Endothelial cell of umbilical vein (primary cell): ENCODE results near the gene TIMM17B. TPM values are rescaled to one million over a fixed set of nuclear protein-coding genes. Genes with fewer than 3 reads are reported as not detected.

Source experiments
- BruUV-seq: library from RNA; stranded (reverse); fragments of 400-500 nt; replicated peaks from 2 replicates; lab custom pipeline; 2021; lab: Mats Ljungman, UMichigan
- CTCF ChIA-PET: fragments of 300-600, 350-600 bp; sonication (Branson Sonifier 250); formaldehyde crosslinking; loops from one replicate; lab custom pipeline; 2021; ENCODE audit warnings: antibody characterized with exemption, inconsistent platforms; lab: Charles Lee
- POLR2A ChIA-PET: fragments of 300-600, 350-600 bp; sonication (Branson Sonifier 250); formaldehyde crosslinking; loops from one replicate; lab custom pipeline; 2021; ENCODE audit warnings: antibody characterized with exemption, inconsistent platforms; lab: Charles Lee
- DNase-seq: peaks from one replicate; pipeline ENCODE4 v3.0.0-alpha.2; 2011; ENCODE audit warnings: low read depth, low spot score
- FAIRE-seq: peaks from 2 replicates; lab custom pipeline; 2011; peaks lifted over from hg19 to GRCh38; lab: Jason Lieb, UNC
- H2AFZ ChIP-seq: 2 replicates; pipeline ENCODE4 v1.6.0; 2012; ENCODE audit warnings: low read depth, low read length, control low read depth, inconsistent platforms
- H3K27ac ChIP-seq: 2 replicates; pipeline ENCODE4 v1.5.1; 2011; ENCODE audit warnings: low read depth, mild to moderate bottlenecking, control low read depth, low read length, moderate library complexity; ENCODE audit not compliant: insufficient read depth
- H3K27me3 ChIP-seq, 2 experiments: 2 replicates each; pipeline versions ENCODE4 v1.6.0 to v1.6.1; 2011; ENCODE audit warnings: low read length in 2 of 2, mixed read lengths in 1 of 2; ENCODE audit not compliant: control insufficient read depth in 2 of 2, insufficient read depth in 2 of 2
- H3K36me3 ChIP-seq, 2 experiments: 2 replicates in 1 of 2; 3 replicates in 1 of 2; pipeline ENCODE4 v1.5.1; 2011; ENCODE audit warnings: low read length in 2 of 2, mild to moderate bottlenecking in 1 of 2, moderate library complexity in 1 of 2; ENCODE audit not compliant: control insufficient read depth in 2 of 2, insufficient read depth in 2 of 2; ENCODE audit errors: extremely low read depth in 1 of 2
- H3K4me1 ChIP-seq: 3 replicates; pipeline ENCODE4 v1.5.1; 2011; ENCODE audit warnings: mild to moderate bottlenecking, low read length; ENCODE audit not compliant: control insufficient read depth, insufficient read depth; ENCODE audit errors: extremely low read depth
- H3K4me2 ChIP-seq: 2 replicates; pipeline ENCODE4 v1.6.1; 2011; ENCODE audit warnings: low read length, control low read depth, mixed read lengths; ENCODE audit not compliant: insufficient read depth
- H3K4me3 ChIP-seq, 3 experiments: fragments of 200-600 bp in 1 of 3; sonication (generic), shearing (Covaris generic) in 1 of 3; replicated peaks in 1 of 3; 2 replicates each; pipeline ENCODE4 v1.5.1; 2011 to 2016; ENCODE audit warnings: control low read depth in 3 of 3, low read length in 3 of 3, mild to moderate bottlenecking in 2 of 3, inconsistent platforms in 1 of 3, low read depth in 1 of 3, moderate library complexity in 1 of 3; ENCODE audit not compliant: insufficient read depth in 1 of 3
- H3K79me2 ChIP-seq: 2 replicates; pipeline ENCODE4 v1.6.0; 2012; ENCODE audit warnings: low read length, inconsistent platforms; ENCODE audit not compliant: control insufficient read depth, insufficient read depth
- H3K9ac ChIP-seq: replicated peaks from 2 replicates; pipeline ENCODE3; 2011; ENCODE audit warnings: low read length, control low read depth; ENCODE audit not compliant: insufficient read depth; ENCODE audit errors: extremely low read depth
- H3K9me1 ChIP-seq: replicated peaks from 3 replicates; pipeline ENCODE4 v1.6.0; 2011; ENCODE audit warnings: mild to moderate bottlenecking, low read length; ENCODE audit not compliant: control insufficient read depth, insufficient read depth; ENCODE audit errors: extremely low read depth
- H3K9me3 ChIP-seq: replicated peaks from 2 replicates; pipeline ENCODE4 v1.5.1; 2012; ENCODE audit warnings: low read length, inconsistent platforms; ENCODE audit not compliant: control insufficient read depth, insufficient read depth
- H4K20me1 ChIP-seq: replicated peaks from 2 replicates; pipeline ENCODE3; 2011; ENCODE audit warnings: mild to moderate bottlenecking, low read length; ENCODE audit not compliant: control insufficient read depth, insufficient read depth; ENCODE audit errors: extremely low read depth
- EZH2 ChIP-seq: IDR thresholded peaks from 2 replicates; pipeline ENCODE4 v1.6.1; 2012; ENCODE audit warnings: borderline replicate concordance, low read depth, mild to moderate bottlenecking, moderate library complexity, low read length, inconsistent platforms; ENCODE audit not compliant: severe bottlenecking
- FOS ChIP-seq: IDR thresholded peaks from 2 replicates; pipeline ENCODE4 v1.6.1; 2011; ENCODE audit warnings: mild to moderate bottlenecking, low read length, moderate library complexity, borderline replicate concordance; ENCODE audit not compliant: insufficient read depth
- GATA2 ChIP-seq: IDR thresholded peaks from 2 replicates; pipeline ENCODE4 v1.7.0; 2011; ENCODE audit warnings: low read depth, mild to moderate bottlenecking, moderate library complexity, mixed read lengths, low read length; ENCODE audit not compliant: insufficient read length, insufficient read depth
- MYC ChIP-seq: IDR thresholded peaks from one replicate; pipeline ENCODE4 v1.6.1; 2011; ENCODE audit warnings: mild to moderate bottlenecking, low read depth, low read length
- dilution Hi-C: fragments of 300-500 bp; cut with MboI; formaldehyde crosslinking; loops from one replicate; pipeline ENCODE4 v1.15.0; 2019; ENCODE audit warnings: low sequenced_read_pairs; ENCODE audit not compliant: extremely low pct_ligation_motif_present
- intact Hi-C: fragments of 100-400 bp; cut with micrococcal nuclease; formaldehyde crosslinking; loops from one replicate; pipeline ENCODE4 v1.10.0; 2022
- polyA plus RNA-seq, 4 experiments: library from polyadenylated mRNA; depleted of rRNA in 3 of 4; stranded (reverse) in 3 of 4; unstranded in 1 of 4; fragments of >200 nt; gene quantifications; 2 replicates each; pipeline versions ENCODE4 v1.2.1 to v1.2.3, GENCODE V29; 2011 to 2012; ENCODE audit warnings: missing spikeins in 1 of 4
- total RNA-seq: library from RNA; stranded (reverse); gene quantifications from 2 replicates; pipeline ENCODE4 v1.2.3, GENCODE V29; 2021
- TF ChIP-seq, protein P1 (sequence below), 2 donors: IDR thresholded peaks; 1 replicate in 1 of 2; 2 replicates in 1 of 2; pipeline ENCODE4 v1.5.1; 2011; ENCODE audit warnings: low read length in 2 of 2, mild to moderate bottlenecking in 2 of 2, moderate library complexity in 2 of 2, control low read depth in 1 of 2, inconsistent platforms in 1 of 2, low read depth in 1 of 2; ENCODE audit not compliant: insufficient read depth in 1 of 2; ENCODE audit errors: extremely low read depth in 1 of 2

The TIMM17B gene
- total and polyA plus RNA-seq, 2 donors (not counting 3 experiments of a cell fraction or from before 2014, with no cell fraction given), result 36.0 to 73.1 TPM

GRCh38 chrX:48935301-48935670, 37.7 kb upstream of the TIMM17B start:
- H2AFZ ChIP-seq, result no peak overlapping the region
- no peak overlapping the region for H3K4me3 ChIP-seq
- H3K9me3 ChIP-seq, result no peaks in the 10 kb centered on the region
- ChIA-PET CTCF (interaction anchor here (0.6 to 0.7 kb wide), 2 partner anchors 8 to 174 kb away, joined by 3 read pairs; no protein-coding TSS in a partner anchor), POLR2A (no interaction called here)
- DNase-seq (no peak), FAIRE-seq (peak; percentile 59)
- intact Hi-C loops, result no loop called here
- no peak overlapping the region for H3K9ac ChIP-seq
- no peaks in the 10 kb centered on the region for H4K20me1 ChIP-seq
- H3K27me3 ChIP-seq, result no peaks in the 10 kb centered on the region
- dilution Hi-C loops, result no loop called here
- peaks cover 3 to 19% of the 10 kb centered on the region in 2 experiments for H3K36me3 ChIP-seq
- H3K4me1 ChIP-seq, result no peaks in the 10 kb centered on the region
- H3K79me2 ChIP-seq, result peaks cover 20% of the 10 kb centered on the region
- no peak overlapping the region for H3K4me2 ChIP-seq
- TF ChIP-seq MYC (no peak), EZH2 (no peak), FOS (no peak), GATA2 (no peak)
- TF ChIP-seq, protein P1, sequence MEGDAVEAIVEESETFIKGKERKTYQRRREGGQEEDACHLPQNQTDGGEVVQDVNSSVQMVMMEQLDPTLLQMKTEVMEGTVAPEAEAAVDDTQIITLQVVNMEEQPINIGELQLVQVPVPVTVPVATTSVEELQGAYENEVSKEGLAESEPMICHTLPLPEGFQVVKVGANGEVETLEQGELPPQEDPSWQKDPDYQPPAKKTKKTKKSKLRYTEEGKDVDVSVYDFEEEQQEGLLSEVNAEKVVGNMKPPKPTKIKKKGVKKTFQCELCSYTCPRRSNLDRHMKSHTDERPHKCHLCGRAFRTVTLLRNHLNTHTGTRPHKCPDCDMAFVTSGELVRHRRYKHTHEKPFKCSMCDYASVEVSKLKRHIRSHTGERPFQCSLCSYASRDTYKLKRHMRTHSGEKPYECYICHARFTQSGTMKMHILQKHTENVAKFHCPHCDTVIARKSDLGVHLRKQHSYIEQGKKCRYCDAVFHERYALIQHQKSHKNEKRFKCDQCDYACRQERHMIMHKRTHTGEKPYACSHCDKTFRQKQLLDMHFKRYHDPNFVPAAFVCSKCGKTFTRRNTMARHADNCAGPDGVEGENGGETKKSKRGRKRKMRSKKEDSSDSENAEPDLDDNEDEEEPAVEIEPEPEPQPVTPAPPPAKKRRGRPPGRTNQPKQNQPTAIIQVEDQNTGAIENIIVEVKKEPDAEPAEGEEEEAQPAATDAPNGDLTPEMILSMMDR (IDR thresholded peaks at IDR 0.05; ENCODE audit: extremely low read depth in 1 of 2, insufficient read depth in 1 of 2, low read depth in 1 of 2, low read length in 2 of 2), result no peak
- no peak overlapping the region for H3K27ac ChIP-seq
- no peaks in the 10 kb centered on the region for H3K9me1 ChIP-seq
- BruUV-seq, result no TSS peak
